ENCODE measurements around the gene EIF1. TPM values are rescaled to one million over a fixed set of nuclear protein-coding genes. Genes with fewer than 3 reads are reported as not detected.

The EIF1 gene
- polyA plus RNA-seq, 4 donors: 762 to 798 (median 768) TPM

GRCh38 chr17:41654678-41655607 is 33.7 kb upstream of the EIF1 start:
- DNase-seq (ENCODE audit: low read depth in 4 of 4, low spot score in 3 of 4): no peak

- no peak for DNase-seq (ENCODE audit: low read depth in 4 of 4, low spot score in 3 of 4)
Measured at GRCh38 chr17:41655611-41656111, 33.0 kb upstream of the EIF1 start.

GRCh38 chr17:41656249-41657023 is 32.2 kb upstream of the EIF1 start:
- DNase-seq (ENCODE audit: low read depth in 4 of 4, low spot score in 3 of 4): no peak

DNA sequence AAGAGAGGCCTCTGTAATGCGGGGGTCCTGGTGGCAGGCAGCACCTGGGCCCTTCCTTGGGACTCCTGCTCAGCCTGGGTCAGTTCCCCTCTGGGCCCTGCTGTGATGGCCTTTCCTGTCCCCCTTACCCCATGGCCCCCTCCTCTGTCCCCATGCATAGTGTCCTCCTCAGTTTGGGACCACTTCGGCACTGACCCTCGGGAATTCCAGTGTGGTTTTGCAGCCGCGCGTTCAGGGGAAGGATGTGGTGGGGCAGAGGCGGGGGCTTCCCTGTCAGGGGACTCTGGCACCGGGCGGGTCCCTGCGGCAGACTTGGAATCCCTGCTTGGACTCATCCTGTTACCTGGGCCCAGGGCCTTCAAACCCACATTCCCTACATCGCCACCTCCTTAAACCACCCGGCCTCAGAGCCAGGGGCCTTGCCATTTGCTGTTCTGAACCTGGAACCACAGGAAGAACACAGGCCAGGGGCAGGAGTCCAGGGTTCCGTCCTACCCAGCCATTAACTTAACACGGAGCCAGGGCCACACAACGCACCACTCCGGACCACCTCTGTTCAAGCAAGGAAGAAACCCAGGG is 31.4 kb upstream of the EIF1 start:
- DNase-seq (ENCODE audit: low read depth in 4 of 4, low spot score in 3 of 4): no peak

DNA sequence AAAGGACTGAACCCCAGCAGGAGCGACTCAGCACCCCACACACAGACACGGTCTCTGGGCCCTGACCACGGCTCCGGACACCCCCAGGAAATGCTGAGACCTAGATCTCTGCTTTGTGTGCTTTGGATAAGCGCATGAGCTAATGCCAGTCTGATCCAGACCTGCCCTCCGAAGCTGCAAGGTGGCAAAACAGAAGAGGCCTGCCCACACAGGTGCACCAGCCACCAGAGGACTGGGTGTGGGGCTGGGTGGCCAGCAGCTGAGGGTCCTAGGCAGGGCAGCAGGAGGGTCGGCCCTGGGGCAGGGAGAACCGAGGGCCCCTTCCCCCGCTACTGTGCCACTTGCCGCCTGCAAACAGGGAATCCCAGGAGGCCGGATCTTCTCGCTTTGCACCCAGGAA is 30.7 kb upstream of the EIF1 start:
- DNase-seq (ENCODE audit: low read depth in 4 of 4, low spot score in 3 of 4): no peak

DNA sequence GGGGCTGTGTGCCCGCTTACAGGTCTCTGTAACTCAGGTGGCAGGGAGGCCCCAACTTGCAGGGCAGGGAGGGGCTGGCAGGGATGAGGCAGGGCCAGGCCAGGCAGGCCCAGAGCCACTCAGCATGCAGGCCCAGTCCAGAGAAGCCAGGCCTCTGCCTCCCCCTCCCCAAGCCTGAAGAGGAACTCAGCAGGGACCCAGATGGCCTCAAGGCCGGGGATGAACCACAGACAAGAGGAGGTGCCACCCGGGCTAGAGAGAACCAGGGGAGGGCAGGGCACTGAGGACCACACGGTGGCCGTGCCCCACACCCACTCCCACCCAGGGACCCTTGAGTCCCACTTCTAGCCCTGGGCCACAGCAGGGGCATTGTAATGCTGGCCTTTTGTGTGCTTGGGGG is 29.8 kb upstream of the EIF1 start:
- no peak for DNase-seq (ENCODE audit: low read depth in 4 of 4, low spot score in 3 of 4)

GRCh38 chr17:41659427-41660212 is 29.1 kb upstream of the EIF1 start:
- DNase-seq (ENCODE audit: low read depth in 4 of 4, low spot score in 3 of 4): no peak

- DNase-seq (ENCODE audit: low read depth in 4 of 4, low spot score in 3 of 4): no peak
Measured at GRCh38 chr17:41660221-41660711, 28.4 kb upstream of the EIF1 start.

DNA sequence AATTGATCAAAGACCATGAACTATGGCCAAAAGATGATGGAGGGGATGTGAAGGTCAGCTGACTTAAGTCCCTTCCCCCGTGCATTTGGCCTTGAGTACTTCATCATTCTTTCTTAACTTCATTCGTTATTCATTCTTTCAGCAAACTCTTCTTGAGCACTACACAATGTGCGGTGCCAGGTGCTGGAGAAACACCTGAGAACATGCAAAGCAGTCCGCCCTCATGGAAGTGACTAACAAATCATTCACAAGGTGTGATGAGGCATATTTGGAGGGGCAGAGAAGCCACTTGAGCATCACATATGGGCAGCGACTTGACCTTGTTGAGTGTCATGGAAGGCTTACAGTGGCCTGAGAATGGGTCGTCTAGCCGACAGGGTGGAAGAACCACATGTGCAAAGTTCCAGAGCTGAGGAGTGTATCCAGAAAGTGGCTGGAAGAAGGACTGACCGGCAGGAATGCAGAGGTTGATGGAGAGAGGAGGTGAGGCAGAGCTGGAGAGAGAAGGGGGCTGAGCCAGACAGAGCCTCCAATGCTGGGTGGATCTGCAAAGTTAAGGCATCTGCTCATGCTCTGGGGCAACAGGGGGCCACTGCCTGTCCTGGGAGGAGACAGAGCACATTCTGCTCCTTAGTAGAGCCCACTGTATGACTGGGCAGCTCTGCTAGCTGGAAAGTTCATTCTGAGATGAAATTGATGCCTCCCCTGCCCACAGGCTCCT is 25.1 kb upstream of the EIF1 start:
- DNase-seq (ENCODE audit: low read depth in 4 of 4, low spot score in 3 of 4): no peak

- no peak for DNase-seq (ENCODE audit: low read depth in 4 of 4, low spot score in 3 of 4)
Measured at GRCh38 chr17:41664172-41664457, 24.6 kb upstream of the EIF1 start.

DNA sequence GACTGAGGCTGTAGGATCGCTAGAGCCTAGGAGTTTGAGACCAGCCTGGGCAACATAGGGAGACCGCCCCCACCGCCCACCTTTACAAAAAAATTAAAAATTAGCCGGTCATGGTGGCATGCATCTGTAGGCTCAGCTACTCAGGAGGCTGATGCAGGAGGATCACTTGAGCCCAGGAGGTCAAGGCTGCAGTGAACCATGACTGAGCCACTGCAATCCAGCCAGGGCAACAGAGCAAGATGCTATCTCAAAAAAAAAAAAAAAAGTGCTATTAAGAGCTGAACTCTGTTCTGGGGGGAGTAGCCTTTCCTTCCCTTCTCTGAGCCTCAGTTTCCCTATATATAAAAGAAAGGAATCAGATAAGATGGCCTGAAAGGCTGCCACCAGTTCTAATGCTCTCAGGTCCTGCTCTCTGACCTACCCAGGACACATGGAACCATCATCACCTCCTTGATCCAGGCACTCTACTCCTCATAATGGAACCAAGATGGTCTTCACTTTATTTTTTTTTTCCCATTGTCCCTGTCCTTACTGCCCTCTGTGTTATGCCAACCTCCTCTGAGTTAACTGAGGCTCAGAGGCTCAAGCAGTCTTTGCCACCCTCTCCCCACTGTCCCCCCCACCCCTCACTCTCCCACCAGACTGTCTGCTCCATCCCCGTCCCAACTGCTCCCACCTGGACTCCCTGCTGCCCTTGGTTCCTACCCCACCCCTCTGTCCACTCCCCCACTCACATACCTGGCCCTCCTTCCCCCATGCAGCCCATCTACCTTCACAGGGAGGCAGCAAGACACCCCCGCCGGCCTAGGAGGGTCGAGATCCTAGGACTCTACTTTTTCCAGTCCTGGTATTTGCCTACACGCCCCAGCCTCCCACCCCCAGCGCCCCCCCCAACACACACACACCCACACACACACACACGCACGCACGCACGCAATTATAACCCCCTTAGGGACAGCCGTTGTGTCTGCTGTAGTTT is 23.8 kb upstream of the EIF1 start:
- DNase-seq (ENCODE audit: low read depth in 4 of 4, low spot score in 3 of 4): no peak

DNA sequence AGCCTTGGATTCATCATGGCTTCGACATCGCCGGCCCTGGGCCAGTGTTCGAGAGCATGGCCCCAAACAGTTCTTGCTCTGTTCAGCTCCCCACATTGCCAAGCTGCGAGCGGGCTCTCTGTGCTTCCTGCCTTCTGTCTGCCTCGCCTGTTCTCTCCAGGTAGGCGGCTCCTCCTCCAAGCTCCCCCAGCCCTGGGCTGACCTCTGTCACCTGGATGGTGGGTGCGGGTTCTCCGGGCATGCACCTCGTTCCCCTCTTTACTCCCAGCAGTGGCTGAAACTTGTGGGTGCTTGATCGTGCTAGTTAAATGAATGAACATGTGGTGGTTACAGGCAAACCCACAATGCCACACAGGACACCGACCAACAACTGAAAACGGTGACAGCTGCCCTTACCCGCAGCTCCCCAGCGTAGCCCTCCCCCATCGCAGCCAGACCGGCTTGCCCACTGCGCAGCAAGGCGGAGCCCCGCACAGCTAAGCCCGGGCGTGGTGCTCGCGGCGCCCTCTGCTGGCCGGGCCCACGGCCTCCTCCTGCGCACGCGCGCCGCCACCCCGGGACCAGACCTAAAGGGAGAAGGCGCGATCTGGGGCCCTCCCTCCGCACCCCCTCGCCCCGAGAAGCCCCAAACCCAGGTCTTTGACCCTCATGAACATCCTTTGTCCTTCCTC is 23.0 kb upstream of the EIF1 start:
- peak in 1 of 4 donors; percentile 65 for DNase-seq (ENCODE audit: low read depth in 4 of 4, low spot score in 3 of 4)

GRCh38 chr17:41666237-41666641 is 22.4 kb upstream of the EIF1 start:
- DNase-seq (ENCODE audit: low read depth in 4 of 4, low spot score in 3 of 4): no peak

DNA sequence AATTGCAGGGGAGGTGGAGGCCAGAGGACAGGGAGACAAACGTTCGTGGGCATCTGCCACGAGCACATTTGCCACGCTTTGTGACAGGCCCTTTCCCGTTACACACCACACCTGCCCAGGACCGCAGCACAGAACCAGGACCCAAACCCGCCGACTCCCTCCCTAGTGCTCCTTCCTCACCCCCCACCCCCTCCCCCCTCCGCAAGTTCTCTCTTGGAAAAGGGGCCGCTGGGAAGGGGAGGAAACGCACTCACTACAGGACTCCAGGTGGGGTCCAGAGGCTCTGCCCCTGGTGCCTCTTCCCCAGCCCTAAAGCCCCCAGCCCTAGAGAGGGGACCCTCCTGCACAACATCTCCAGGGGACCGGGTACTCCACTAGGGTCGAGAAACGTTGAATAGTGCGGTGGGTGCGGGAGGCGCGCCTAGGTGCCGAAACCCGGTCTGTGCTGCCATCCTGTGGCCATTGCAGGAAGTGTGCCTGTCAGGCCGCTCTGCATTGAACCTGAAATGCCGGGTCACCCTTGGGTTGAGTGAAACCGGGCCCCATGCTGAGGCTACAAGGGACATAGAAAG is 21.9 kb upstream of the EIF1 start:
- peak in 1 of 4 donors; percentile 68 for DNase-seq (ENCODE audit: low read depth in 4 of 4, low spot score in 3 of 4)

DNA sequence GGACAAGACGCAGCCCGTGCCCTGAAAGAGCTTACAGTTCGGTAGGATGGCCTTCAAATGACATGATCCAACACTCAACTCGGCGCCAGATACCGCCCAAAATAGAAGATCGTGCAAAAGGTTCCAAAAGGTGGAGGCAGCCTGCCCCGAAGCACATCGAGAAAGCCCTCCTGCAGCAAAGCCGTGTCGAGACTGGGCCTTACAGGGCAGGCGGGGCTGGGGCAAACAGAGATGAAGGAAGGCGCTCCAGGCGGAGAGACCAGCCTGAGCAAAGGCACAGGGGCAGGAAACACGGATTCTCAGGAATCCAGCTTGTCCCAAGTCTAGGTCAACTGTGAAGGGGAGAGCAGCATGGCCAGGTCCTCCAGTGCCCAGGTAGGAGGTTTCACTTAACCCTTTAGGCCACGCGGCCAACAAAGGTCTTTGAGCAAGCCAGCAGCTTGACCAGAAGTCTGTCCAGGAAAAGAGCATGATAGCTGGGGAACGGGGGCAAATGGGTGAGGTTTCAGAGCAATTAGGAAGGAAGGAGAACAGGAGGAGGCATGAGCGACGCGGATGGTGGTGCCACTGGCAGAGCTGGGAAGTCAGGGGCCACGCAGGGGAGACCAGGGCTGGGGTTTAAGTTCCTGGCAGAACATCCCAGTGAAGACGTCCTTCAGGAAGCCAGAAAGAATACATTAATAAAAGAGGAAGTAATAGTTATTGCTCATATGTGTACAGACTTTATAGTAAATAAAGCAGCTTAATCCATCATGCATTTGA is 21.2 kb upstream of the EIF1 start:
- no peak for DNase-seq (ENCODE audit: low read depth in 4 of 4, low spot score in 3 of 4)

DNA sequence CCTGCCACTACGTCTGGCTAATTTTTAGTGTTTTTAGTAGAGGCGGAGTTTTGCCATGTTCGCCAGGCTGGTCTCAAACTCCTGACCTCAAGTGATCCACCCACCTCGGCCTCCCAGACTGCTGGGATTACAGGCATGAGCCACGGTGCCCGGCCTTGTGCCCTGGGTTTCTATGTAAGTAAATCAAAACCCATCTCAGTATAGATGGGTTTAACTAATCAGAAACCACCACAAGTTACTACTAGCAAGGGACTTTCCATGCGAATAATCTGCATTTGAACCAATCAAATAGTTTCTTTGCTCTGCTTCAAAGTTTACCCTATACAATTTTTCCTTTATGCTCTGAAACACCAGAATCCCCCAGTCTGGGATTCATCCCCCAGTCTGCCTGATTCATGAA is 16.5 kb upstream of the EIF1 start:
- no peak for DNase-seq (ENCODE audit: low read depth in 4 of 4, low spot score in 3 of 4)
